Stimulated activated CD4-positive, alpha-beta T cell treated with anti-CD3 and anti-CD28 coated beads, Interleukin-4, amount 100 ng/mL, for 4 hours (primary cell): Measurements from ENCODE around the gene TMIGD2.

Experiments used
- DNase-seq, 2 experiments: peaks; one replicate each; pipeline ENCODE4 v3.0.0-alpha.2; 2020

TMIGD2 gene

GRCh38 chr19:4326215-4326836 lies 24.1 kb upstream of the TMIGD2 start:
- no peak for DNase-seq

GRCh38 chr19:4324228-4324627 lies 22.0 kb upstream of the TMIGD2 start:
- DNase-seq: no peak

GRCh38 chr19:4323692-4324091 lies 21.5 kb upstream of the TMIGD2 start:
- no peak for DNase-seq

GRCh38 chr19:4322942-4323665 lies 20.9 kb upstream of the TMIGD2 start:
- DNase-seq: no peak

- no peak for DNase-seq
Measured at GRCh38 chr19:4320419-4320818, 18.2 kb upstream of the TMIGD2 start.

GRCh38 chr19:4319067-4319718 lies 17.0 kb upstream of the TMIGD2 start:
- DNase-seq: no peak

GRCh38 chr19:4318460-4318859 lies 16.3 kb upstream of the TMIGD2 start:
- DNase-seq: no peak

GRCh38 chr19:4316956-4317355 lies 14.8 kb upstream of the TMIGD2 start:
- no peak for DNase-seq

- no peak for DNase-seq
Measured at GRCh38 chr19:4313847-4314490, 11.8 kb upstream of the TMIGD2 start.

GRCh38 chr19:4310247-4311121 lies 8.3 kb upstream of the TMIGD2 start:
- no peak for DNase-seq

- DNase-seq: no peak
Measured at GRCh38 chr19:4305659-4306058, 3.5 kb upstream of the TMIGD2 start.

GRCh38 chr19:4305257-4305612 lies 3.0 kb upstream of the TMIGD2 start:
- DNase-seq: no peak

GRCh38 chr19:4304538-4305256 lies 2.5 kb upstream of the TMIGD2 start, which contains the start of gene FSD1:
Gene FSD1 (plus strand): TSS chr19:4304598. CDS start chr19:4304747, 149 bp downstream.
- peak; percentile 51 to 71 for DNase-seq

- DNase-seq: no peak
Measured at GRCh38 chr19:4303819-4304537, 1.8 kb upstream of the TMIGD2 start.

GRCh38 chr19:4301590-4302242 lies 473 bp downstream of the TMIGD2 start:
- no peak for DNase-seq

- no peak for DNase-seq
Measured at GRCh38 chr19:4300589-4300988, 1.6 kb downstream of the TMIGD2 start.

GRCh38 chr19:4298810-4299550 lies 3.2 kb downstream of the TMIGD2 start:
- DNase-seq: no peak

GRCh38 chr19:4297901-4298809 lies 4.0 kb downstream of the TMIGD2 start:
- peak in 1 of 2 experiments; percentile 13 for DNase-seq
